GM10266 (cell line): Measurements from ENCODE around the gene VRK3.

Experiments used
- DNase-seq: peaks from one replicate; pipeline ENCODE4 v3.0.0; 2012; ENCODE audit errors: extremely low spot score
- CTCF ChIP-seq: IDR thresholded peaks from 2 replicates; pipeline ENCODE4 v1.5.1; 2012; ENCODE audit warnings: mild to moderate bottlenecking, low read depth; ENCODE audit not compliant: control insufficient read depth, insufficient read depth; ENCODE audit errors: missing control alignments

VRK3 gene

GRCh38 chr19:50044922-50045321 is 19.8 kb upstream of the VRK3 start:
- DNase-seq = no peak

GRCh38 chr19:50043967-50044366 is 18.8 kb upstream of the VRK3 start:
- DNase-seq = no peak
- no peak for TF ChIP-seq CTCF

More at GRCh38 chr19:50044922-50045321, 19.8 kb upstream of the VRK3 start:
- no peak for TF ChIP-seq CTCF

- no peak for DNase-seq
- no peak for TF ChIP-seq CTCF
Measured at GRCh38 chr19:50042363-50043024, 17.3 kb upstream of the VRK3 start.

- no peak for TF ChIP-seq CTCF
- no peak for DNase-seq
Measured at GRCh38 chr19:50040967-50041366, 15.8 kb upstream of the VRK3 start.

GRCh38 chr19:50039968-50040367 is 14.8 kb upstream of the VRK3 start:
- TF ChIP-seq CTCF = no peak
- no peak for DNase-seq

- no peak for TF ChIP-seq CTCF
- no peak for DNase-seq
Measured at GRCh38 chr19:50036908-50037307, 11.7 kb upstream of the VRK3 start.

GRCh38 chr19:50030937-50031336 is 5.8 kb upstream of the VRK3 start:
- TF ChIP-seq CTCF = no peak
- no peak for DNase-seq
